Neuron (in vitro differentiated cells): ENCODE results near the gene PFN4.

Experiments used
- H2AFZ ChIP-seq: one replicate; pipeline ENCODE4 v1.6.1; 2013; ENCODE audit warnings: low read depth, mild to moderate bottlenecking, inconsistent platforms, low read length, moderate library complexity
- H3K27me3 ChIP-seq: one replicate; pipeline ENCODE4 v1.6.1; 2013; ENCODE audit warnings: low read length; ENCODE audit not compliant: insufficient read depth
- H3K36me3 ChIP-seq: one replicate; pipeline ENCODE4 v1.6.1; 2013; ENCODE audit warnings: low read length; ENCODE audit not compliant: insufficient read depth
- H3K4me1 ChIP-seq: one replicate; pipeline ENCODE4 v1.6.1; 2013; ENCODE audit warnings: low read length; ENCODE audit not compliant: insufficient read depth
- H3K4me3 ChIP-seq: 2 replicates; pipeline ENCODE4 v1.5.1; 2013; ENCODE audit warnings: mild to moderate bottlenecking, low read length, moderate library complexity
- H3K9me3 ChIP-seq: one replicate; pipeline ENCODE4 v1.6.1; 2013; ENCODE audit warnings: low read length

Gene PFN4

GRCh38 chr2:24083567-24084385 is 39.4 kb downstream of the PFN4 start:
- Histone ChIP-seq H3K4me1 (peaks cover 14% of the 10 kb centered on the region), H3K4me3 (peak overlapping the region; percentile 61), H3K36me3 (peaks cover 27% of the 10 kb centered on the region), H3K9me3 (no peaks in the 10 kb centered on the region), H3K27me3 (no peaks in the 10 kb centered on the region), H2AFZ (peak overlapping the region; percentile 20)

DNA sequence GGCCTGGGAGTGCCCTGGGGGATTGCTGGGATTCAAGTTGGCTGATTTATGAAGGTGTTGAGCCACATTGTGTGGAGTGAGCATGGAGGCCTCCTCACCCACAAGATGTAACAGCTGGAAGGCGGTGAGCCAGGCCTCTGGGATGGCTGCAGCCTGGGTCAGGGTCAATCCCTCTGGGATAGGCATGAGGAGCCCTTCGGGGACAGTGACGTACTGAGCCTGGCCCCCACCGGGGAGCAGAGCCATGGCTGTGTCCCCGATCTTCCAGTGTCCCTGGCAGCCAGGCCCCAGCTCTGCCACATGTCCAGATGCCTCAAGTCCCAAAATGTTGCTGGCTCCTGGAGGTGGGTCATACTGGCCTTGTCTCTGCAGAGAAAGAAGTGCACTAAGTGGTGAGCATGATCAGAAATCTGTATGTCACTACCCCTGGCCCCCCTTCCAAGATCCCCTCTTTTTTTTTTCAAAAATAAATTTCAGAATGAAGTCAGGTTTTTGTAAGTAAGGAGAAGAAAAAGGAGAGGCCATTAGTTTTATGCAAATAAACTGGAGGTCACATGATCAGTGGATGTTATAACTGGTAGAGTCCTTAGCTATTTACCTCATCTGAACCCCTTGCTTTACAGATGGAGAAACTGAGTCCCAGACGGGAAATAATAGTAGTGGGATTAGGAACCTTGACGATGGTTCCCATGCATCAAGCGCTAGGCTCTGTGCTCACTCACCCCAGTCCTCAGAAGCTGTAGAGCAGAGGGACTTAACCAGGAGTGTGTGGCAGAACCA is 40.2 kb downstream of the PFN4 start:
- Histone ChIP-seq H3K4me3 (peak overlapping the region; percentile 61), H3K9me3 (no peaks in the 10 kb centered on the region), H3K4me1 (peaks cover 14% of the 10 kb centered on the region), H2AFZ (peak overlapping the region; percentile 20), H3K27me3 (no peaks in the 10 kb centered on the region), H3K36me3 (peaks cover 32% of the 10 kb centered on the region)

GRCh38 chr2:24080701-24081100 is 42.4 kb downstream of the PFN4 start:
- Histone ChIP-seq H3K36me3 (peaks cover 36% of the 10 kb centered on the region), H3K9me3 (no peaks in the 10 kb centered on the region), H3K4me1 (peaks cover 16% of the 10 kb centered on the region), H3K4me3 (no peak overlapping the region), H3K27me3 (no peaks in the 10 kb centered on the region), H2AFZ (no peak overlapping the region)

- Histone ChIP-seq H3K9me3 (no peaks in the 10 kb centered on the region), H3K4me3 (no peak overlapping the region), H3K27me3 (no peaks in the 10 kb centered on the region), H3K36me3 (peaks cover 44% of the 10 kb centered on the region), H3K4me1 (peaks cover 9% of the 10 kb centered on the region), H2AFZ (no peak overlapping the region)
Measured at GRCh38 chr2:24077879-24078278, 45.3 kb downstream of the PFN4 start.

GRCh38 chr2:24077535-24077877 is 45.6 kb downstream of the PFN4 start:
- Histone ChIP-seq H3K9me3 (no peaks in the 10 kb centered on the region), H3K4me1 (peaks cover 9% of the 10 kb centered on the region), H3K36me3 (peaks cover 44% of the 10 kb centered on the region), H2AFZ (no peak overlapping the region), H3K27me3 (no peaks in the 10 kb centered on the region), H3K4me3 (no peak overlapping the region)

GRCh38 chr2:24076849-24077534 is 46.1 kb downstream of the PFN4 start:
- Histone ChIP-seq H3K36me3 (peaks cover 48% of the 10 kb centered on the region), H2AFZ (peak overlapping the region; percentile 0), H3K4me1 (peaks cover 9% of the 10 kb centered on the region), H3K9me3 (no peaks in the 10 kb centered on the region), H3K27me3 (no peaks in the 10 kb centered on the region), H3K4me3 (peak overlapping the region; percentile 85)

DNA sequence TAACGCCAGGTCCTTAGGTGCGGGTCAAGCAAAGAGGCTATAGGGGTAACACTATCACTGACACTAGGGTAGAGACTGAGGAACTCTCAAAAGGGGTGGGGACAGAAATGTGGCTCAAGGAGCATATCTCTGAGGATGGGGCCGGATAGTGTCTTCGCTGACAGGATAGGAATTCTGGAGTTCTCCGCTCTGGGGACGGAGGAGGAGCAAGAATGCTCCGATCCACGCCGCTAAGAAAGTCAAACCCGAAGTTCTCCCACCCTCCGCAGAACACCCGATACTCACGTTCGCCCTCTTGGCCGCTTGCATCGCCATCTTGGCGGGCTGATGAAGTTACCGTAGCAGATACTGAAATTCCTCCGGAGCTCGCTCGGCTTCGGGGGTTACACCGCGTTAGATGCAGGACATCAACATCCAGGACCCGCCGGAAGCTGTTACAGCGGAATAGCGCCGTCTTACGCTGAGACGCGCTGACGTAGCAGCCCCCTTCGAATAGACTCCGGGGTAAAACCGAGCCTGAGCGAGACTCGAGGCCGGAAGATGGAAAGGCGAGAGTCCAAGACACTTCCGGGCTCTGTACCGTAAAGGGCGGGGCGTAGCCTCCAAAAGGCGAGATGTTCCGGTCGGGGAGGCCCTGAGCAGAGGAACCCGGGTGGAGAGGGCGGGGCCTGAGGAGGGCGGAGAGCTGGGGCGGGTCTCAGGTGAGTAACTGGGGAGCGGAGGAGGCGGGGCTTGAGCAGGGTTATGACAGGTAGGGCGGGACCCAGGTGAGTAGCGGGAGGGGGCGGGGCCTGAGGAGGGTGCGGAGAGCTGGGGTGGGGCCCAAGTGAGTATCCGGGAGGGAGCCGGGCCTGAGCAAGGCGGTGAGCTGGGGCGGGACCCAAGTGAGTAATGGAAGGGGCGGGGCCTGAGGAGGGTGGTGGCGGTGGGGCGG is 47.0 kb downstream of the PFN4 start, which contains the start of gene SF3B6:
Gene SF3B6 (minus strand): TSS at position 412 of the 934 bp plus-strand sequence. CDS start 97 bp downstream, at position 315.
- Histone ChIP-seq H3K4me3 (peak within 1 kb of the TSS; percentile 85), H2AFZ (peak within 1 kb of the TSS; percentile 0), H3K9me3 (no peaks in the 10 kb centered on the region), H3K36me3 (peaks cover 48% of the 10 kb centered on the region), H3K4me1 (peaks cover 9% of the 10 kb centered on the region), H3K27me3 (no peaks in the 10 kb centered on the region)

GRCh38 chr2:24075259-24075658 is 47.9 kb downstream of the PFN4 start:
- no peak overlapping the region for H2AFZ ChIP-seq
- no peaks in the 10 kb centered on the region for H3K9me3 ChIP-seq
- peak overlapping the region; percentile 85 for H3K4me3 ChIP-seq
- no peaks in the 10 kb centered on the region for H3K27me3 ChIP-seq
- peaks cover 9% of the 10 kb centered on the region for H3K4me1 ChIP-seq
- H3K36me3 ChIP-seq, result peaks cover 45% of the 10 kb centered on the region

GRCh38 chr2:24073816-24074215 is 49.3 kb downstream of the PFN4 start:
- Histone ChIP-seq H3K9me3 (no peaks in the 10 kb centered on the region), H3K36me3 (peaks cover 44% of the 10 kb centered on the region), H3K4me3 (no peak overlapping the region), H2AFZ (no peak overlapping the region), H3K4me1 (peaks cover 9% of the 10 kb centered on the region), H3K27me3 (no peaks in the 10 kb centered on the region)

DNA sequence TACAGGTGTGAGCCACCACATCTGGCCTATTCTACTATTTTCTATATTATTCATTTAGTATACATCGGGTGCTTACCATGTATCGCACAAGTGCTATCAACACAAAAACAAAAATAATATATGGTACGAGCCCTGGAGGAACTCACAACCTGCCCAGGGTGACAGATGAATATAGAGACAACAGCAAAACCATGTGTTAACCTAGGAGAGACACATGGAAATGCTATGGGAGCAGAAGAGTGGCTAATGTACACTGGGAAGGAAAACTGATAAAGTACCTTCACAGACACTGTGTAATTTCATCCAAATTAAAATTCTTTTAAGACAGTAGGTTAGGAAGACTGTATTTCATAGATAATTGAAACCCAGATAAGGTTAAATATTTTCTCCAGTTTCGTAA is 50.9 kb downstream of the PFN4 start:
- H3K4me1 ChIP-seq, result peaks cover 9% of the 10 kb centered on the region
- H3K9me3 ChIP-seq, result no peaks in the 10 kb centered on the region
- H2AFZ ChIP-seq, result no peak overlapping the region
- no peaks in the 10 kb centered on the region for H3K27me3 ChIP-seq
- peaks cover 49% of the 10 kb centered on the region for H3K36me3 ChIP-seq
- no peak overlapping the region for H3K4me3 ChIP-seq

DNA sequence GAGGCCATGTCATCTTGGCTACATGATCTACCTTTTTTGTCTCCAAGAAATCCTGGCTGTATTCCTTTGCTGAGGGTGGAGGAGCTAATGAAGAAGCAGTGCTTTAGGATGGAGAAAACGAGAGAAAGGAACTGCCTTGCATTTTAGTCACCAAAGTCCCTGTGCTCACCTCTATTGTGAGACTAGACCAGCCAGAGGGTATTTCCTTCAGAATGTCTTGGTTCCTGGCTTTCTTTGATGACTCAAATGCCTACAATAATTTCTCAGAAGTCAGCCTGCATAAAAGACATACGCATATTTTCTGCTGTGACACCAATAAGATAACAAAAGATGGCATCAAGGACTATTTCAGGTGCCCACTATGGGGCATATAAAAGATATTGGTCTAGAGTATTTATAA is 57.8 kb downstream of the PFN4 start:
- Histone ChIP-seq H3K9me3 (no peaks in the 10 kb centered on the region), H3K27me3 (no peaks in the 10 kb centered on the region), H3K4me3 (no peak overlapping the region), H2AFZ (no peak overlapping the region), H3K4me1 (no peaks in the 10 kb centered on the region), H3K36me3 (peaks cover 52% of the 10 kb centered on the region)
